GM23248 (cell line): ENCODE results near the gene ZFAND3.

Experiments
- EZH2 ChIP-seq: fragments of 200-600 bp; sonication (generic); IDR thresholded peaks from 2 replicates; pipeline ENCODE4 v1.6.1; 2018; ENCODE audit warnings: antibody characterized with exemption, mild to moderate bottlenecking; ENCODE audit not compliant: insufficient read depth, poor library complexity, severe bottlenecking
- EZH2phosphoT487 ChIP-seq: fragments of 200-600 bp; sonication (generic); IDR thresholded peaks from 2 replicates; pipeline ENCODE4 v1.6.1; 2018; ENCODE audit warnings: antibody characterized with exemption, moderate library complexity, mild to moderate bottlenecking, low read depth; ENCODE audit not compliant: insufficient read depth

GRCh38 chr6:38174806-38175495 lies 355.4 kb downstream of the ZFAND3 start:
- no peak for TF ChIP-seq EZH2phosphoT487
- TF ChIP-seq EZH2, result no peak
